ENCODE data around the gene KCP. TPM values are rescaled to one million over a fixed set of nuclear protein-coding genes. Genes with fewer than 3 reads are reported as not detected.

The KCP gene
- total and polyA plus RNA-seq, 2 of the 13 experiments (the other 11 are each of a cell fraction or from before 2014, with no cell fraction given) = 0.37 to 1.0 TPM

DNA sequence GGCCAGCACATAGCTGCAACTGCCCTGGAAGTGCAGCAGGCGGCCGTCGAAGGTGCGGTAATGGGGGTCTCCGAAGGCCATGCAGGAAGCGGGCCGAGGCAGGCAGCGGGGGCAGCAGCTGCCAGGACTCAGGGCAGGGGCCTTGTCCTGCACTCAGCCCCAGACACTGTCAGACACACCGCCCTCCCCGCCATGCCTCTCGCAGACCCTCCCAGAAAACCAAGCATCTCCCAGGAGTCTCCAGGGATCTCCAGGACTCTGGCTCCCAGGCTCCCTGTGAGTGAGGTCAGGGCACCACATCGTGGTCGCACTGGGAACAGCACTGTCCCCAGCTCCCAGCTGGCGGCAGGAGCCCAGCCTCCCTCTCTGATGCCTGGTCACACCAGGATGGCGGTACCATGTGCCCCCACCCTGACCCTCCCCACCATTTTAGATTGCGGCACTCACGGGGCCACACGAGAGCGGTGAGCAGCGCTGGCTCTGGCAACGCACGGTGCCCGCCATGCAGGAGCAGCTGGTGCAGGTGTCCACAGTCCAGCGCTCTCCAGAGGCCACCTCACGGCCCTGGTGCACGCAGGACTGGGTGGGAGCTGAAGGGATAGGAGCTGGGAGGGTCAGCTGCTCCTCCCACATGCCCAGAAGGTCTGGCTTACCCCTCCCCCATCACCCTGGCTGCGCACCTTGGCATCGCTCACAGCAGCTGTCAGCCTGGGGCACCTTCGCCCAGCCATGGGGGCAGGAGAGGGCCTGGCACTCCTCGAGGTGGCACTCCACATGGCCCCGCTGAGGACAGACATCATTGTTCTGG is 30.4 kb downstream of the KCP start (continued):
- TF ChIP-seq, protein P1, sequence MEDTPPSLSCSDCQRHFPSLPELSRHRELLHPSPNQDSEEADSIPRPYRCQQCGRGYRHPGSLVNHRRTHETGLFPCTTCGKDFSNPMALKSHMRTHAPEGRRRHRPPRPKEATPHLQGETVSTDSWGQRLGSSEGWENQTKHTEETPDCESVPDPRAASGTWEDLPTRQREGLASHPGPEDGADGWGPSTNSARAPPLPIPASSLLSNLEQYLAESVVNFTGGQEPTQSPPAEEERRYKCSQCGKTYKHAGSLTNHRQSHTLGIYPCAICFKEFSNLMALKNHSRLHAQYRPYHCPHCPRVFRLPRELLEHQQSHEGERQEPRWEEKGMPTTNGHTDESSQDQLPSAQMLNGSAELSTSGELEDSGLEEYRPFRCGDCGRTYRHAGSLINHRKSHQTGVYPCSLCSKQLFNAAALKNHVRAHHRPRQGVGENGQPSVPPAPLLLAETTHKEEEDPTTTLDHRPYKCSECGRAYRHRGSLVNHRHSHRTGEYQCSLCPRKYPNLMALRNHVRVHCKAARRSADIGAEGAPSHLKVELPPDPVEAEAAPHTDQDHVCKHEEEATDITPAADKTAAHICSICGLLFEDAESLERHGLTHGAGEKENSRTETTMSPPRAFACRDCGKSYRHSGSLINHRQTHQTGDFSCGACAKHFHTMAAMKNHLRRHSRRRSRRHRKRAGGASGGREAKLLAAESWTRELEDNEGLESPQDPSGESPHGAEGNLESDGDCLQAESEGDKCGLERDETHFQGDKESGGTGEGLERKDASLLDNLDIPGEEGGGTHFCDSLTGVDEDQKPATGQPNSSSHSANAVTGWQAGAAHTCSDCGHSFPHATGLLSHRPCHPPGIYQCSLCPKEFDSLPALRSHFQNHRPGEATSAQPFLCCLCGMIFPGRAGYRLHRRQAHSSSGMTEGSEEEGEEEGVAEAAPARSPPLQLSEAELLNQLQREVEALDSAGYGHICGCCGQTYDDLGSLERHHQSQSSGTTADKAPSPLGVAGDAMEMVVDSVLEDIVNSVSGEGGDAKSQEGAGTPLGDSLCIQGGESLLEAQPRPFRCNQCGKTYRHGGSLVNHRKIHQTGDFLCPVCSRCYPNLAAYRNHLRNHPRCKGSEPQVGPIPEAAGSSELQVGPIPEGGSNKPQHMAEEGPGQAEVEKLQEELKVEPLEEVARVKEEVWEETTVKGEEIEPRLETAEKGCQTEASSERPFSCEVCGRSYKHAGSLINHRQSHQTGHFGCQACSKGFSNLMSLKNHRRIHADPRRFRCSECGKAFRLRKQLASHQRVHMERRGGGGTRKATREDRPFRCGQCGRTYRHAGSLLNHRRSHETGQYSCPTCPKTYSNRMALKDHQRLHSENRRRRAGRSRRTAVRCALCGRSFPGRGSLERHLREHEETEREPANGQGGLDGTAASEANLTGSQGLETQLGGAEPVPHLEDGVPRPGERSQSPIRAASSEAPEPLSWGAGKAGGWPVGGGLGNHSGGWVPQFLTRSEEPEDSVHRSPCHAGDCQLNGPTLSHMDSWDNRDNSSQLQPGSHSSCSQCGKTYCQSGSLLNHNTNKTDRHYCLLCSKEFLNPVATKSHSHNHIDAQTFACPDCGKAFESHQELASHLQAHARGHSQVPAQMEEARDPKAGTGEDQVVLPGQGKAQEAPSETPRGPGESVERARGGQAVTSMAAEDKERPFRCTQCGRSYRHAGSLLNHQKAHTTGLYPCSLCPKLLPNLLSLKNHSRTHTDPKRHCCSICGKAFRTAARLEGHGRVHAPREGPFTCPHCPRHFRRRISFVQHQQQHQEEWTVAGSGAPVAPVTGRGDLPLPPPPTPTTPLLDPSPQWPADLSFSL (CRISPR knock-in tag; IDR thresholded peaks at IDR 0.05) = no peak
- TF ChIP-seq, protein P2, sequence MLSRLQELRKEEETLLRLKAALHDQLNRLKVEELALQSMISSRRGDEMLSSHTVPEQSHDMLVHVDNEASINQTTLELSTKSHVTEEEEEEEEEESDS (CRISPR knock-in tag; IDR thresholded peaks at IDR 0.05; ENCODE audit: borderline replicate concordance) = no peak
- TF ChIP-seq NFE2L1 (CRISPR knock-in tag; IDR thresholded peaks at IDR 0.05; ENCODE audit: borderline replicate concordance) = no peak
- TF ChIP-seq, protein P3, sequence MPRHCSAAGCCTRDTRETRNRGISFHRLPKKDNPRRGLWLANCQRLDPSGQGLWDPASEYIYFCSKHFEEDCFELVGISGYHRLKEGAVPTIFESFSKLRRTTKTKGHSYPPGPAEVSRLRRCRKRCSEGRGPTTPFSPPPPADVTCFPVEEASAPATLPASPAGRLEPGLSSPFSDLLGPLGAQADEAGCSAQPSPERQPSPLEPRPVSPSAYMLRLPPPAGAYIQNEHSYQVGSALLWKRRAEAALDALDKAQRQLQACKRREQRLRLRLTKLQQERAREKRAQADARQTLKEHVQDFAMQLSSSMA (CRISPR knock-in tag; IDR thresholded peaks at IDR 0.05) = no peak
- TF ChIP-seq ZMYM2 (CRISPR knock-in tag; IDR thresholded peaks at IDR 0.05) = no peak
- TF ChIP-seq ZNF142 (CRISPR knock-in tag; IDR thresholded peaks at IDR 0.05) = no peak
- peak; percentile 32; the same call in 1 of the 2 replicates for TF ChIP-seq KDM3A (CRISPR knock-in tag; IDR thresholded peaks at IDR 0.05; ENCODE audit: low read depth)
- TF ChIP-seq, protein P4, sequence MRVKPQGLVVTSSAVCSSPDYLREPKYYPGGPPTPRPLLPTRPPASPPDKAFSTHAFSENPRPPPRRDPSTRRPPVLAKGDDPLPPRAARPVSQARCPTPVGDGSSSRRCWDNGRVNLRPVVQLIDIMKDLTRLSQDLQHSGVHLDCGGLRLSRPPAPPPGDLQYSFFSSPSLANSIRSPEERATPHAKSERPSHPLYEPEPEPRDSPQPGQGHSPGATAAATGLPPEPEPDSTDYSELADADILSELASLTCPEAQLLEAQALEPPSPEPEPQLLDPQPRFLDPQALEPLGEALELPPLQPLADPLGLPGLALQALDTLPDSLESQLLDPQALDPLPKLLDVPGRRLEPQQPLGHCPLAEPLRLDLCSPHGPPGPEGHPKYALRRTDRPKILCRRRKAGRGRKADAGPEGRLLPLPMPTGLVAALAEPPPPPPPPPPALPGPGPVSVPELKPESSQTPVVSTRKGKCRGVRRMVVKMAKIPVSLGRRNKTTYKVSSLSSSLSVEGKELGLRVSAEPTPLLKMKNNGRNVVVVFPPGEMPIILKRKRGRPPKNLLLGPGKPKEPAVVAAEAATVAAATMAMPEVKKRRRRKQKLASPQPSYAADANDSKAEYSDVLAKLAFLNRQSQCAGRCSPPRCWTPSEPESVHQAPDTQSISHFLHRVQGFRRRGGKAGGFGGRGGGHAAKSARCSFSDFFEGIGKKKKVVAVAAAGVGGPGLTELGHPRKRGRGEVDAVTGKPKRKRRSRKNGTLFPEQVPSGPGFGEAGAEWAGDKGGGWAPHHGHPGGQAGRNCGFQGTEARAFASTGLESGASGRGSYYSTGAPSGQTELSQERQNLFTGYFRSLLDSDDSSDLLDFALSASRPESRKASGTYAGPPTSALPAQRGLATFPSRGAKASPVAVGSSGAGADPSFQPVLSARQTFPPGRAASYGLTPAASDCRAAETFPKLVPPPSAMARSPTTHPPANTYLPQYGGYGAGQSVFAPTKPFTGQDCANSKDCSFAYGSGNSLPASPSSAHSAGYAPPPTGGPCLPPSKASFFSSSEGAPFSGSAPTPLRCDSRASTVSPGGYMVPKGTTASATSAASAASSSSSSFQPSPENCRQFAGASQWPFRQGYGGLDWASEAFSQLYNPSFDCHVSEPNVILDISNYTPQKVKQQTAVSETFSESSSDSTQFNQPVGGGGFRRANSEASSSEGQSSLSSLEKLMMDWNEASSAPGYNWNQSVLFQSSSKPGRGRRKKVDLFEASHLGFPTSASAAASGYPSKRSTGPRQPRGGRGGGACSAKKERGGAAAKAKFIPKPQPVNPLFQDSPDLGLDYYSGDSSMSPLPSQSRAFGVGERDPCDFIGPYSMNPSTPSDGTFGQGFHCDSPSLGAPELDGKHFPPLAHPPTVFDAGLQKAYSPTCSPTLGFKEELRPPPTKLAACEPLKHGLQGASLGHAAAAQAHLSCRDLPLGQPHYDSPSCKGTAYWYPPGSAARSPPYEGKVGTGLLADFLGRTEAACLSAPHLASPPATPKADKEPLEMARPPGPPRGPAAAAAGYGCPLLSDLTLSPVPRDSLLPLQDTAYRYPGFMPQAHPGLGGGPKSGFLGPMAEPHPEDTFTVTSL (CRISPR knock-in tag; IDR thresholded peaks at IDR 0.05; ENCODE audit: borderline replicate concordance) = no peak
